Neural progenitor cell (in vitro differentiated cells): ENCODE data around the gene CELF4. TPM values are rescaled to one million over a fixed set of nuclear protein-coding genes. Genes with fewer than 3 reads are reported as not detected.

Experiments
- DNase-seq: peaks from one replicate; pipeline ENCODE4 v3.0.0-alpha.2; 2016; ENCODE audit warnings: low spot score
- H2AFZ ChIP-seq: fragments of 200-600 bp; sonication (generic); replicated peaks from 2 replicates; pipeline ENCODE4 v1.6.1; 2016; ENCODE audit warnings: antibody characterized with exemption
- H3F3A ChIP-seq: fragments of 200-600 bp; sonication (generic); 2 replicates; pipeline ENCODE4 v1.6.1; 2016; ENCODE audit warnings: antibody characterized with exemption, low read depth
- H3K27ac ChIP-seq: fragments of 200-600 bp; sonication (generic); 2 replicates; pipeline ENCODE4 v1.5.1; 2016; ENCODE audit warnings: mild to moderate bottlenecking
- H3K27me3 ChIP-seq: fragments of 200-600 bp; sonication (generic); 2 replicates; pipeline ENCODE4 v1.6.1; 2016; ENCODE audit warnings: mild to moderate bottlenecking, moderate library complexity
- H3K36me3 ChIP-seq: fragments of 200-600 bp; sonication (generic); 2 replicates; pipeline ENCODE4 v1.5.1; 2016
- H3K4me1 ChIP-seq: fragments of 200-600 bp; sonication (generic); 2 replicates; pipeline ENCODE4 v1.6.1; 2016; ENCODE audit warnings: mixed run types
- H3K4me2 ChIP-seq: fragments of 200-600 bp; sonication (generic); 2 replicates; pipeline ENCODE4 v1.6.1; 2016
- H3K4me3 ChIP-seq: fragments of 200-600 bp; sonication (generic); 2 replicates; pipeline ENCODE4 v1.5.1; 2016
- H3K79me2 ChIP-seq: fragments of 200-600 bp; sonication (generic); 2 replicates; pipeline ENCODE4 v1.6.1; 2016; ENCODE audit warnings: low read depth
- H3K9ac ChIP-seq: fragments of 200-600 bp; sonication (generic); 2 replicates; pipeline ENCODE4 v1.6.1; 2016
- H3K9me3 ChIP-seq: fragments of 200-600 bp; sonication (generic); 2 replicates; pipeline ENCODE4 v1.5.1; 2016; ENCODE audit warnings: low read depth
- H4K20me1 ChIP-seq: fragments of 200-600 bp; sonication (generic); 2 replicates; pipeline ENCODE4 v1.6.1; 2016; ENCODE audit warnings: low read depth
- H3K27ac Mint-ChIP-seq: 3 replicates; pipeline ENCODE4 v1.8.0; 2021; ENCODE audit warnings: mixed read lengths
- H3K27me3 Mint-ChIP-seq: 2 replicates; pipeline ENCODE4 v1.8.0; 2022; ENCODE audit warnings: low read depth, mild to moderate bottlenecking, inconsistent platforms, moderate library complexity, mixed read lengths; ENCODE audit not compliant: insufficient read depth
- H3K36me3 Mint-ChIP-seq: 3 replicates; pipeline ENCODE4 v1.8.0; 2021; ENCODE audit warnings: mixed read lengths
- H3K4me1 Mint-ChIP-seq: 3 replicates; pipeline ENCODE4 v1.8.0; 2021; ENCODE audit warnings: mixed read lengths
- H3K4me3 Mint-ChIP-seq: 3 replicates; pipeline ENCODE4 v1.8.0; 2021; ENCODE audit warnings: mild to moderate bottlenecking, moderate library complexity, mixed read lengths
- H3K9me3 Mint-ChIP-seq: 3 replicates; pipeline ENCODE4 v1.8.0; 2020; ENCODE audit warnings: mixed read lengths
- CTCF ChIP-seq: fragments of 200-600 bp; sonication (generic); IDR thresholded peaks from 2 replicates; pipeline ENCODE4 v1.5.1; 2017; ENCODE audit warnings: antibody characterized with exemption, mild to moderate bottlenecking
- EZH2 ChIP-seq: fragments of 200-600 bp; sonication (generic); IDR thresholded peaks from 2 replicates; pipeline ENCODE4 v1.6.1; 2017; ENCODE audit warnings: antibody characterized with exemption, mild to moderate bottlenecking, moderate library complexity
- EZH2phosphoT487 ChIP-seq: fragments of 200-600 bp; sonication (generic); IDR thresholded peaks from 2 replicates; pipeline ENCODE4 v1.6.1; 2017; ENCODE audit warnings: antibody characterized with exemption
- total RNA-seq: library from RNA; depleted of rRNA; stranded (reverse); fragments of >200 nt; gene quantifications from 2 replicates; pipeline ENCODE4 v1.2.3, GENCODE V29; 2015; ENCODE audit warnings: low replicate concordance

The CELF4 gene
- total RNA-seq, 1 donor from 2014 or later = 1.8 TPM

- Mint-ChIP-seq H3K4me1 (peaks cover 13% of the 10 kb centered on the region), H3K36me3 (no peaks in the 10 kb centered on the region), H3K9me3 (no peaks in the 10 kb centered on the region), H3K4me3 (no peak overlapping the region), H3K27ac (no peak overlapping the region), H3K27me3 (peaks cover 4% of the 10 kb centered on the region)
- no peak for TF ChIP-seq EZH2
- no peak for TF ChIP-seq CTCF
- no peak for TF ChIP-seq EZH2phosphoT487
- H2AFZ ChIP-seq = no peak overlapping the region
- no peaks in the 10 kb centered on the region for H3F3A ChIP-seq
- H3K36me3 ChIP-seq = no peaks in the 10 kb centered on the region
- H3K27ac ChIP-seq = no peak overlapping the region
- DNase-seq = no peak
- H3K4me3 ChIP-seq = no peak overlapping the region
- H3K4me2 ChIP-seq = no peak overlapping the region
- peaks cover 8% of the 10 kb centered on the region for H3K4me1 ChIP-seq
- no peaks in the 10 kb centered on the region for H3K79me2 ChIP-seq
- H3K27me3 ChIP-seq = no peaks in the 10 kb centered on the region
- H4K20me1 ChIP-seq = no peaks in the 10 kb centered on the region
- no peak overlapping the region for H3K9ac ChIP-seq
- H3K9me3 ChIP-seq = no peaks in the 10 kb centered on the region
These were observed 139.0 kb downstream of the CELF4 start for GRCh38 chr18:37426586-37426985.

- no peaks in the 10 kb centered on the region for H3K36me3 Mint-ChIP-seq
- DNase-seq = no peak
- Histone ChIP-seq H3K4me3 (no peak overlapping the region), H2AFZ (no peak overlapping the region), H3K4me2 (no peak overlapping the region), H3K36me3 (no peaks in the 10 kb centered on the region), H3F3A (no peaks in the 10 kb centered on the region), H3K79me2 (no peaks in the 10 kb centered on the region), H3K9me3 (no peaks in the 10 kb centered on the region), H3K4me1 (peaks cover 8% of the 10 kb centered on the region), H3K9ac (no peak overlapping the region), H3K27me3 (no peaks in the 10 kb centered on the region), H4K20me1 (no peaks in the 10 kb centered on the region), H3K27ac (no peak overlapping the region)
- H3K4me1 Mint-ChIP-seq = peaks cover 18% of the 10 kb centered on the region
- H3K27me3 Mint-ChIP-seq = peaks cover 4% of the 10 kb centered on the region
- no peak overlapping the region for H3K27ac Mint-ChIP-seq
- TF ChIP-seq EZH2 (no peak), EZH2phosphoT487 (no peak), CTCF (no peak)
- no peak overlapping the region for H3K4me3 Mint-ChIP-seq
- no peaks in the 10 kb centered on the region for H3K9me3 Mint-ChIP-seq
These were observed 140.4 kb downstream of the CELF4 start for GRCh38 chr18:37425222-37425621.

- no peak overlapping the region for H3K27ac ChIP-seq
- H4K20me1 ChIP-seq = no peaks in the 10 kb centered on the region
- no peak overlapping the region for H3K4me2 ChIP-seq
- no peak overlapping the region for H3K4me3 ChIP-seq
- H3K27me3 ChIP-seq = no peaks in the 10 kb centered on the region
- TF ChIP-seq EZH2 (no peak), CTCF (no peak), EZH2phosphoT487 (no peak)
- no peaks in the 10 kb centered on the region for H3K9me3 Mint-ChIP-seq
- H3K9me3 ChIP-seq = no peaks in the 10 kb centered on the region
- peaks cover 4% of the 10 kb centered on the region for H3K27me3 Mint-ChIP-seq
- no peaks in the 10 kb centered on the region for H3F3A ChIP-seq
- H3K4me1 Mint-ChIP-seq = peaks cover 18% of the 10 kb centered on the region
- H2AFZ ChIP-seq = no peak overlapping the region
- no peak for DNase-seq
- H3K4me1 ChIP-seq = peaks cover 8% of the 10 kb centered on the region
- H3K36me3 ChIP-seq = no peaks in the 10 kb centered on the region
- H3K4me3 Mint-ChIP-seq = no peak overlapping the region
- no peaks in the 10 kb centered on the region for H3K36me3 Mint-ChIP-seq
- H3K9ac ChIP-seq = no peak overlapping the region
- no peaks in the 10 kb centered on the region for H3K79me2 ChIP-seq
- no peak overlapping the region for H3K27ac Mint-ChIP-seq
These were observed 141.1 kb downstream of the CELF4 start for GRCh38 chr18:37424507-37424906.

GRCh38 chr18:37422596-37422995, 143.0 kb downstream of the CELF4 start:
- Histone ChIP-seq H3K4me1 (peaks cover 8% of the 10 kb centered on the region), H2AFZ (no peak overlapping the region), H3K27ac (no peak overlapping the region), H3F3A (no peaks in the 10 kb centered on the region), H3K4me3 (no peak overlapping the region), H4K20me1 (no peaks in the 10 kb centered on the region), H3K79me2 (no peaks in the 10 kb centered on the region), H3K9me3 (no peaks in the 10 kb centered on the region), H3K27me3 (no peaks in the 10 kb centered on the region), H3K36me3 (no peaks in the 10 kb centered on the region), H3K4me2 (no peak overlapping the region), H3K9ac (no peak overlapping the region)
- peaks cover 7% of the 10 kb centered on the region for H3K27me3 Mint-ChIP-seq
- peaks cover 18% of the 10 kb centered on the region for H3K4me1 Mint-ChIP-seq
- H3K27ac Mint-ChIP-seq = peak overlapping the region; percentile 7
- TF ChIP-seq EZH2 (no peak), EZH2phosphoT487 (no peak), CTCF (no peak)
- DNase-seq = no peak
- no peak overlapping the region for H3K4me3 Mint-ChIP-seq
- H3K36me3 Mint-ChIP-seq = no peaks in the 10 kb centered on the region
- no peaks in the 10 kb centered on the region for H3K9me3 Mint-ChIP-seq
